ENCODE data around the gene TEAD4.

TEAD4 gene

DNA sequence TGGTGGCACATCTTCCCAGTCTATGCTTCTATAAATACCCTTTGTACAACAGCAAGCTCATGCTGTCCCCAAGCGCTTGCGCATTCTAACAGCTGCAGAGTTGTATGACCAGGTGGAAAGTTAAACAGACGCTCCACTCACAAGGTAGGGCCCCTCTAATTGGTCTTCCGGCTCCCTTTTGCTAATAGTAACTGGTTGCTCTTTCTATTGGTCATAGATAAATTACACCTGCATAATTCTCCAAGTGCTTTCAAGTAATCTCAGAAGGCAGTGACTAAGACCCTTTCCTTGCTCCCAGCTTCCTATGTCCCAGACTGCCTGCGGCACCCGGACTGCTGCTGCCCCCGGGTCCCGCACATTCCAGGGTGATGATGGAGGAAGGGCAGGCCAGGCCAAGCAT, 111.9 kb downstream of the TEAD4 start:
- CTCF ChIA-PET: interaction anchor here (0.5 to 0.6 kb wide), 5 partner anchors 83 to 1378 kb away, joined by 3 to 9 read pairs (median 3); no protein-coding TSS in a partner anchor
- TF ChIP-seq, protein P1, sequence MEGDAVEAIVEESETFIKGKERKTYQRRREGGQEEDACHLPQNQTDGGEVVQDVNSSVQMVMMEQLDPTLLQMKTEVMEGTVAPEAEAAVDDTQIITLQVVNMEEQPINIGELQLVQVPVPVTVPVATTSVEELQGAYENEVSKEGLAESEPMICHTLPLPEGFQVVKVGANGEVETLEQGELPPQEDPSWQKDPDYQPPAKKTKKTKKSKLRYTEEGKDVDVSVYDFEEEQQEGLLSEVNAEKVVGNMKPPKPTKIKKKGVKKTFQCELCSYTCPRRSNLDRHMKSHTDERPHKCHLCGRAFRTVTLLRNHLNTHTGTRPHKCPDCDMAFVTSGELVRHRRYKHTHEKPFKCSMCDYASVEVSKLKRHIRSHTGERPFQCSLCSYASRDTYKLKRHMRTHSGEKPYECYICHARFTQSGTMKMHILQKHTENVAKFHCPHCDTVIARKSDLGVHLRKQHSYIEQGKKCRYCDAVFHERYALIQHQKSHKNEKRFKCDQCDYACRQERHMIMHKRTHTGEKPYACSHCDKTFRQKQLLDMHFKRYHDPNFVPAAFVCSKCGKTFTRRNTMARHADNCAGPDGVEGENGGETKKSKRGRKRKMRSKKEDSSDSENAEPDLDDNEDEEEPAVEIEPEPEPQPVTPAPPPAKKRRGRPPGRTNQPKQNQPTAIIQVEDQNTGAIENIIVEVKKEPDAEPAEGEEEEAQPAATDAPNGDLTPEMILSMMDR (conservative IDR thresholded peaks at IDR 0.05; ENCODE audit: low read depth): no peak

DNA sequence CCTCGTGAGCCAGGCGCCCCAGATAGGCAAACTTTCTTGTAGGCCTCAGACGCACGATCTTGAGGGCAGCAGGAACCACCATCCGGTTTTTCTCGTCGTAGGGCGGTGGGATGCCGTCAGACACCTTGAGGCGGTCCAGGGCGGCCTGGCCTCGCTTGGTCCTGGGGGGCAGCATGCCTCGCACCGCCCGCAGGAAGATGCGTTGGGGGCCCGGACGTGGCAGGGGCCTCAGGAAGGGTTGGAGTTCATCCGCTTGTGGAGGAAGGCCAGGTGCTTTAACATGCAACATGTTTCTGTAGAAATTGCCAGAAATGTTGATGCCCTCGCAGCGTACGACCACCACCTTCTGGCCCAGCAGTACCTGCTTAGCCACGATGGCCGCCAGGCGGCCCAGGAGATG, 112.5 kb downstream of the TEAD4 start:
- TF ChIP-seq, protein P1 (conservative IDR thresholded peaks at IDR 0.05; ENCODE audit: low read depth): no peak
- no peak overlapping the region for H3K27ac ChIP-seq
- ChIA-PET POLR2A (ENCODE audit: low non-redundant PET) (no interaction called here), CTCF (interaction anchor here (0.5 kb wide), 1 partner anchor 1379 kb away, joined by 3 read pairs; no protein-coding TSS in a partner anchor)
- DNase-seq (ENCODE audit: low spot score): no peak

More for the DNA sequence above, 111.9 kb downstream of the TEAD4 start:
- no peak overlapping the region for H3K27ac ChIP-seq
- no peak for DNase-seq (ENCODE audit: low spot score)
- POLR2A ChIA-PET (ENCODE audit: low non-redundant PET): no interaction called here

DNA sequence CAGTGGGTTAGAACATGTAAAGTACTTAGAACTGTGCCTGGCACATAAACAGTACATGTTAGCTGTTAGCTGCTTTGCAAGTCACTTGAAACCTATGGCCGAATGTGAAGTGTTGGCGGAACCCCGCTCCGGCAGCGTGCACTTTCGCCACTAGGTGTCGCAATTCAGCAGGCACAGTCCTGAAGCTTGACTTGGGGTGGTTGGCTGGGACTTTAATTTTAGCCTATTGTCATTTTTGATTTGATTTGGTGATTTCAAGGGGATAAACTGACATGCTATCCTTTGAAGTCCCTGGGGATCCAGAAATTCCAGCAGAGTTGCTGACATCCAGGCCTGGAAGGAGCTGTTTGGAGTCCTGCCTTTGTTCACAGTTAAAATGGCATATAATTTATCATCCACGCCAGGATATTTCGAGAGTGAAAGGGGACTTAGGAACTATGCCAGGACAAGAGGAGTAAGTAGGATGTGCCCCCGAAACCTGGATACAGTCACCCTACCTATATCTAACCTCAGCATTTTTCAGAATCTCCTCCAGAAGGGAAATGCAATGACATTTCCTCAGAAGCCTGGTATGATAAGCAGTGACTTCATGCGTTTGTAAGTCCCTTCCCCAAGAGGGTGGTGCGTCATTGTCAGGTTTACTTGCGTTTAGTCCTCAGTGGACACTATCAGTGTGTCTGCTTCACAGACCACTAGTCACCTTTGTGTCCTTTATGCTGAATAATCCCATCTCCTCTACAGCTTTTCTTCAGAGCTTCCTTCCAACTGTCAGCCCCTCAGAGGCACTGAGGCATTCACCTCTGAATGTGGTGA, 114.4 kb downstream of the TEAD4 start:
- TF ChIP-seq, protein P1 (conservative IDR thresholded peaks at IDR 0.05; ENCODE audit: low read depth): peak; percentile 83
- DNase-seq (ENCODE audit: low spot score): peak; percentile 82
- ChIA-PET POLR2A (ENCODE audit: low non-redundant PET) (no interaction called here), CTCF (interaction anchor here (0.5 to 2.5 kb wide), 22 partner anchors 9 to 1489 kb away, joined by 3 to 21 read pairs (median 3); no protein-coding TSS in a partner anchor)
- no peak overlapping the region for H3K27ac ChIP-seq

DNA sequence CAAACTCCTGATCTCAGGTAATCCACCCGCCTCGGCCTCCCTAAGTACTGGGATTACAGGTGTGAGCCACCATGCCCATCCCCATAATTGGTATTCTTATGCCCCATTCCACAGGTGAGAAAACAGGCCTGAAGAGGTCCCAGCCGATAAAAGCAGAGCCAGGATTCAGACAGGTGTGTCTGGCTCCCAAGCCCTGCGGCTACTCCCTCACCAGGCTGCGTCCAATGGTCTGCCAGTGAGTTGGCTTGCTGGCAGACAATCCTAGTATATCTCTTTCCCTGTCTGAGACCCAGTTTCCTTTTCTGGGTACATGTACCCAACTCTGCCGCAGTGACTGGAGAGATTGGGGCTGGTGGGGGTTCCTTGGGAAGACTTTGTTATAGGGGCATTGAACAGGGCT, 116.1 kb downstream of the TEAD4 start:
- no peak for DNase-seq (ENCODE audit: low spot score)
- ChIA-PET CTCF (interaction anchor here (0.8 to 1.1 kb wide), 2 partner anchors 200 kb away, joined by 3 to 4 read pairs; no protein-coding TSS in a partner anchor), POLR2A (ENCODE audit: low non-redundant PET) (interaction anchor here (1.1 kb wide), 1 partner anchor 48 kb away, joined by 4 read pairs; no protein-coding TSS in a partner anchor)
- TF ChIP-seq, protein P1 (conservative IDR thresholded peaks at IDR 0.05; ENCODE audit: low read depth): no peak
- no peak overlapping the region for H3K27ac ChIP-seq

DNA sequence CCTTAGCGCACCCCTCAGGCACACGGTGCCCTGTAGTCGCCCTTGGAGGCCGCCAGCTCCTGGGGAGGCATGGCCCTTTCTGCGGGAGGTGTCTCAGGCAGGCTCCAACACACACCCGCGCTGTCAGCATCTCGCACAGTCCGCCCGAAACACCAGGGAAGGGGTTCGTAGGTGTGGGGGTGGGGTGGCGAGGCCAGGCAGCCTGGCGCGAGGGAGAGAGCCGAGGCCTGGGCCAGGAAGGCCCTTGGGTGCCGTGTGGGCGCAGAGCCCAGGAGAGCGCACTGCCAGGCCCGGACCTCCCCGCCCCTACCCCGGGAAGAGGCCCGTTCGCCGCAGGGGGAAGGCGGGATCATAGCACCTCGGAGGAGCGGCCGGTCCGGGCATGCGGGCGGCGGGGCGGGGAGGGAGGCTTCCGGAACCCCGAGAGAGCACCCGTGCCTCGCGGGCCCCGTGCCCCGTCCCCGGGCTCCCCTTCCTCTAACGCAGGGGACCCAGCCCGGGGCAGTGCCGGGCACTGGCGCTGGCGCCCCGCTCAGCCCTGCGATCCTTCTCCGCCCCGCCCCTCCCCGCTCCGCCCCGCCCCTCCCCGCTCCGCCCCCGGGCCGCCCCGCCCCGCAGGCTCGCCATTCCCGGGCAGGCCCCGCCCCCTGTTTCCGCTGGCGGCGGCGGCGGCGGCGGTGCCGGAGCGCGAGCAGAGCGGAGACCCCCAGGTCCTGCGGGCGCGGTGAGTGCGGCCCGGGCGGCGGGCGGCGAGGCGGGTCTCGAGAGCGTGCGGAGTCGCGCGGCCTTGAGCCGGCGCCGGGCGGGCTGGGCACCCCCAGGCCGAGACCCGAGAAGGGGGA, 117.8 kb downstream of the TEAD4 start, which contains the start of gene TSPAN9:
Gene TSPAN9, plus strand, starts transcription at position 650 of the 842 bp plus-strand sequence. CDS start 123,815 bp downstream, outside the sequence.
- H3K27ac ChIP-seq: peak within 1 kb of the TSS; percentile 88
- peak; percentile 86 for DNase-seq (ENCODE audit: low spot score)
- CTCF ChIA-PET: interaction anchor here (0.5 to 1.1 kb wide), 2 partner anchors 39 to 199 kb away, joined by 3 to 4 read pairs; no protein-coding TSS in a partner anchor
- TF ChIP-seq, protein P1 (conservative IDR thresholded peaks at IDR 0.05; ENCODE audit: low read depth): no peak
- POLR2A ChIA-PET (ENCODE audit: low non-redundant PET): interaction anchor here (1.1 kb wide), 1 partner anchor 46 kb away, joined by 4 read pairs; no protein-coding TSS in a partner anchor

All from RWPE1 (cell line).